ENCODE data around the gene WNT5B. TPM values are rescaled to one million over a fixed set of nuclear protein-coding genes. Genes with fewer than 3 reads are reported as not detected.

Gene WNT5B
- total and polyA plus RNA-seq, 9 of the 15 experiments (the other 6 are each of a cell fraction or from before 2014, with no cell fraction given): 0.42 to 16.8 (median 5.4) TPM

DNA sequence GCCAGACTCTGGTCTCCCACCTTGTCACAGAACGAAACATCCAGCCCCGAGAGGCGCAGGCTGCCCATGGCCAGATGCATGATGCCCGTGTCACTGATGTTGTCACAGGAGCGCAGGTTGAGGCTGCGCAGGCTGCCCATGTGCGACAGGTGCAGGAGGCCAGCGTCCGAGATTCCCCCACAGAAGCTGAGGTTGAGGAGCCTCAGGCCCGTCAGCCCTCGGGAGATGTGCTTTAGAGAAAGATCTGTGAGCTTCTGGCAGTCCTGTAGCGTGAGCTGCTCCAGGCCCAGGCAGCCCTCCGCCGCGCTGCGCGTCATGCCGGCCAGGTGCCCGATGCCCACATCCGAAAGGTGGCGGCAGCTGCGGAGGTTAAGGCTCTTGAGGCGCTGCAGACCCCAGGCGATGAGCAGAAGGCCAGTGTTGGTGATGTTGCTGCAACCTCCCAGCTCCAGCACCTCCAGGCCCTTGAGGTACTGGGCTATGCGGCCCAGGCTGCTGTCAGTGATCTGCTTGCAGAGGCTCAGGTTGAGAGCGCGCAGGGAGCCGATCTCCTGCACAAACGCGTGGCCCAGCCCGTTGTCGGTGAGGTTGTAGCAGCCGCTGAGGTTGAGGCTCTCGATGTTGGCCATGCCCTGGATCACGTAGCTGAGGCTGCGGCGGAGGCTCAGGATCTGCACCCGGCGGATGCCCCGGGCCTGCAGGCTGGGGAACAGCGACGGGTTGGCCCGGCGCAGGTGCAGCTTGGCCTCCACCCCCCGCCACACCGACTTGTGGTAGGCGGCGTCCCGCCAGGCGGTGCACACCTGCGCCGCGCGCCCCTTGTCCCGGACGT lies 35.6 kb upstream of the WNT5B start (continued):
- TF ChIP-seq, protein P1, sequence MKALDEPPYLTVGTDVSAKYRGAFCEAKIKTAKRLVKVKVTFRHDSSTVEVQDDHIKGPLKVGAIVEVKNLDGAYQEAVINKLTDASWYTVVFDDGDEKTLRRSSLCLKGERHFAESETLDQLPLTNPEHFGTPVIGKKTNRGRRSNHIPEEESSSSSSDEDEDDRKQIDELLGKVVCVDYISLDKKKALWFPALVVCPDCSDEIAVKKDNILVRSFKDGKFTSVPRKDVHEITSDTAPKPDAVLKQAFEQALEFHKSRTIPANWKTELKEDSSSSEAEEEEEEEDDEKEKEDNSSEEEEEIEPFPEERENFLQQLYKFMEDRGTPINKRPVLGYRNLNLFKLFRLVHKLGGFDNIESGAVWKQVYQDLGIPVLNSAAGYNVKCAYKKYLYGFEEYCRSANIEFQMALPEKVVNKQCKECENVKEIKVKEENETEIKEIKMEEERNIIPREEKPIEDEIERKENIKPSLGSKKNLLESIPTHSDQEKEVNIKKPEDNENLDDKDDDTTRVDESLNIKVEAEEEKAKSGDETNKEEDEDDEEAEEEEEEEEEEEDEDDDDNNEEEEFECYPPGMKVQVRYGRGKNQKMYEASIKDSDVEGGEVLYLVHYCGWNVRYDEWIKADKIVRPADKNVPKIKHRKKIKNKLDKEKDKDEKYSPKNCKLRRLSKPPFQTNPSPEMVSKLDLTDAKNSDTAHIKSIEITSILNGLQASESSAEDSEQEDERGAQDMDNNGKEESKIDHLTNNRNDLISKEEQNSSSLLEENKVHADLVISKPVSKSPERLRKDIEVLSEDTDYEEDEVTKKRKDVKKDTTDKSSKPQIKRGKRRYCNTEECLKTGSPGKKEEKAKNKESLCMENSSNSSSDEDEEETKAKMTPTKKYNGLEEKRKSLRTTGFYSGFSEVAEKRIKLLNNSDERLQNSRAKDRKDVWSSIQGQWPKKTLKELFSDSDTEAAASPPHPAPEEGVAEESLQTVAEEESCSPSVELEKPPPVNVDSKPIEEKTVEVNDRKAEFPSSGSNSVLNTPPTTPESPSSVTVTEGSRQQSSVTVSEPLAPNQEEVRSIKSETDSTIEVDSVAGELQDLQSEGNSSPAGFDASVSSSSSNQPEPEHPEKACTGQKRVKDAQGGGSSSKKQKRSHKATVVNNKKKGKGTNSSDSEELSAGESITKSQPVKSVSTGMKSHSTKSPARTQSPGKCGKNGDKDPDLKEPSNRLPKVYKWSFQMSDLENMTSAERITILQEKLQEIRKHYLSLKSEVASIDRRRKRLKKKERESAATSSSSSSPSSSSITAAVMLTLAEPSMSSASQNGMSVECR (CRISPR knock-in tag; IDR thresholded peaks at IDR 0.05): peak; percentile 57; the same call in 1 of the 2 replicates
- TF ChIP-seq CBX3 (IDR thresholded peaks at IDR 0.05; ENCODE audit: borderline replicate concordance in 1 of 2, low read length in 2 of 2) (no peak), WHSC1 (IDR thresholded peaks at IDR 0.05; ENCODE audit: low read length) (no peak), ZNF311 (CRISPR knock-in tag; IDR thresholded peaks at IDR 0.05) (no peak), RAD21 (CRISPR knock-in tag; conservative IDR thresholded peaks at IDR 0.05 in 1 of 2, IDR thresholded peaks at IDR 0.05 in 1 of 2) (no peak), ZNF668 (CRISPR knock-in tag; IDR thresholded peaks at IDR 0.05) (no peak), TRIM28 (IDR thresholded peaks at IDR 0.05) (no peak), RBM15 (IDR thresholded peaks at IDR 0.05; ENCODE audit: insufficient read depth, low read length) (no peak), SIN3A (IDR thresholded peaks at IDR 0.05; ENCODE audit: borderline replicate concordance in 2 of 2, control insufficient read depth in 1 of 2, low read depth in 2 of 2, low read length in 2 of 2) (0 out of 4 replicates have a peak, but pooled peaks of 1 of the 2 experiments have one; percentile 15), ELF1 (tag; IDR thresholded peaks at IDR 0.05) (no peak), ZSCAN32 (CRISPR knock-in tag; IDR thresholded peaks at IDR 0.05) (no peak), CCNT2 (IDR thresholded peaks at IDR 0.05; ENCODE audit: borderline replicate concordance, extremely low read depth, insufficient read length, low read depth, low read length) (peak; percentile 37), NRF1 (conservative IDR thresholded peaks at IDR 0.05 in 1 of 2, IDR thresholded peaks at IDR 0.05 in 1 of 2) (peak; percentile 52 to 70; a peak in 3 of 4 replicates), TOE1 (IDR thresholded peaks at IDR 0.05; ENCODE audit: borderline replicate concordance) (no peak), TOE1 (CRISPR knock-in tag; IDR thresholded peaks at IDR 0.05; ENCODE audit: borderline replicate concordance, low read depth) (no peak), CXXC5 (CRISPR knock-in tag; IDR thresholded peaks at IDR 0.05) (no peak)

All from K562 (cell line).